ENCODE data around the gene ZNF75A. TPM values are rescaled to one million over a fixed set of nuclear protein-coding genes. Genes with fewer than 3 reads are reported as not detected.

Gene ZNF75A
- 10 to 100 TPM; 19.0 to 28.8 (median 27.3) TPM for total RNA-seq

DNA sequence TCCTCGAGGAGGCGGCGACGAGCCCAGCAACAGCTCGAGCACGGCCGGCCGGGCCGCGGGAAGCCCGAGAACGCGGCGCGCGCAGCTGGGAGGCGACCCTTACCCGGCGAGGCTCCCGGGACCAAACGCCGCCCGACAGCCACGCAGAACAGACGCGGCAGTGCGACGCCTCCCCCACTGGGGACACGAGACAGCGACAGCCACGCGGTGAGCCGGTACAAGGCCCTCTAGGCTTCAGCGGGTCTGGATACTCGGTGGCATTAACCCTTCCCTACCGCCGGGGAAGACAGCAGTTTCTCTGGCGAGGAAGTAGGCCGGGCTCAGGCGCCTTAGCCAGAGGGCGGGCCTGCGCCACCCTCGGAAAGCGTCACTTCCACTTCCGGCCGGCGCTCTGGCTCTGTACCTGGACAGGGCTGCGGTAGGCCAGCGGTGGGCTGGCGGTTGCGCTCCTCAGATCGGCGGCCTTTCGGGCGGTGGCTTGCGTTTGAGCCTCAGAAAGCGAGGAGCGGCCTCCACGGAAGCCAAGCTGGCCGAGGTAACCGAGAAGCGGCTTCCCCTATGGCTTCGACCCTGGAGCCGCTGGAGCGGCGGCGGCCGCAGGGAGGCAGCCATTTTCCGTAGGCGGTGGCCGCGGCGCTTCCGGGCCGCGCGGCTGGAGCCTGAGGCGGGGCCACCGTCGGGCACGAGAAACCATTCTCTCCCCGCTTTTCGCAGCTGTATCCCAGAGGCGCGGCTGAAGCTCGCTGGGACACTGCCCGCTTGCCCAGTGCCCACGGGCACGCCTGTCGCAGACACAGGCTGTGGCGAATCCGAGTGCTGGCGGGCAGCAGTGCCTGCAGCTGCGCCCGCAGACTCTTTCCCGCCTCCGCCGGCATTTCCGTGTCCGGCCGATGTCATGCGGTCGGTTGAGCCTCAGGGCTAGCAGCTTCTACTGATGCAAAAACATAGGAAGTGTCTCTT, at the start of gene ZNF75A, which contains the start of gene TIGD7:
Gene ZNF75A, plus strand, starts transcription at position 389 of the 960 bp plus-strand sequence. CDS start 2,932 bp downstream, outside the sequence.
Gene TIGD7, minus strand, starts transcription at position 322 of the 960 bp plus-strand sequence. CDS start 4,816 bp downstream, outside the sequence.
- TF ChIP-seq CTCF (IDR thresholded peaks at IDR 0.05) (peak in 3 of 4 experiments; percentile 16 to 52 (median 46)), POLR2AphosphoS5 (IDR thresholded peaks at IDR 0.05) (peak; percentile 93), POLR2A (IDR thresholded peaks at IDR 0.05) (peak; percentile 81 to 82), EP300 (IDR thresholded peaks at IDR 0.05) (no peak)
- 2% methylated on average over 9 of the region's 103 CpGs; no CpG with 5 or more reads in 1 of the 2 donors for WGBS, 2 donors (ENCODE audit: low coverage in 1 of 2)
- peak; percentile 99 for ATAC-seq
- no peaks in the 10 kb centered on the region for H3K27me3 ChIP-seq
- H3K4me1 ChIP-seq, result peaks cover 0 to 28% (median 12%) of the 10 kb centered on the region in 3 donors
- H3K9me3 ChIP-seq, result peaks cover 0 to 84% (median 0%) of the 10 kb centered on the region in 3 donors
- H3K27ac ChIP-seq, result peak within 1 kb of the TSS; percentile 79 to 95 (median 93)
- peak within 1 kb of the TSS; percentile 77 to 83 for H3K4me3 ChIP-seq
- peaks cover 3 to 62% of the 10 kb centered on the region in 2 donors for H3K36me3 ChIP-seq

- H3K4me3 ChIP-seq, result peak within 1 kb of the TSS in 1 of 2 donors; percentile 11
These were observed 49.0 kb upstream of the ZNF75A start, which contains the start of gene MEFV for GRCh38 chr16:3256146-3256865. MEFV (minus strand) TSS chr16:3256633; CDS start chr16:3256587, 46 bp downstream.

GRCh38 chr16:3256866-3257465, 48.3 kb upstream of the ZNF75A start:
- no peaks in the 10 kb centered on the region for H3K4me1 ChIP-seq
- no peaks in the 10 kb centered on the region for H3K9me3 ChIP-seq
- peak; percentile 10 for ATAC-seq
- no peak for TF ChIP-seq POLR2A (IDR thresholded peaks at IDR 0.05)
- TF ChIP-seq CTCF (IDR thresholded peaks at IDR 0.05), result no peak
- no peak for TF ChIP-seq EP300 (IDR thresholded peaks at IDR 0.05)
- no peak for TF ChIP-seq POLR2AphosphoS5 (IDR thresholded peaks at IDR 0.05)
- 80% methylated on average over 1 of the region's 9 CpGs; no CpG with 5 or more reads in 1 of the 2 donors for WGBS, 2 donors (ENCODE audit: low coverage in 1 of 2)
- peaks cover 30% of the 10 kb centered on the region for H3K27me3 ChIP-seq
- H3K27ac ChIP-seq, result no peak overlapping the region
- H3K36me3 ChIP-seq, result no peaks in the 10 kb centered on the region
- no peak overlapping the region for H3K4me3 ChIP-seq

More at GRCh38 chr16:3256146-3256865, 49.0 kb upstream of the ZNF75A start, which contains the start of gene MEFV:
- no peak for TF ChIP-seq CTCF (IDR thresholded peaks at IDR 0.05)
- TF ChIP-seq EP300 (IDR thresholded peaks at IDR 0.05), result no peak
- TF ChIP-seq POLR2AphosphoS5 (IDR thresholded peaks at IDR 0.05), result no peak
- no peak for TF ChIP-seq POLR2A (IDR thresholded peaks at IDR 0.05)
- 79% methylated on average over 5 of the region's 14 CpGs; no CpG with 5 or more reads in 1 of the 2 donors for WGBS, 2 donors (ENCODE audit: low coverage in 1 of 2)
- peaks cover 30% of the 10 kb centered on the region for H3K27me3 ChIP-seq
- H3K9me3 ChIP-seq, result no peaks in the 10 kb centered on the region
- no peaks in the 10 kb centered on the region for H3K36me3 ChIP-seq
- no peak within 1 kb of the TSS for H3K27ac ChIP-seq
- ATAC-seq, result peak; percentile 40
- H3K4me1 ChIP-seq, result no peaks in the 10 kb centered on the region

- H3K27me3 ChIP-seq, result peaks cover 21% of the 10 kb centered on the region
- no peak overlapping the region for H3K4me3 ChIP-seq
- TF ChIP-seq POLR2A (IDR thresholded peaks at IDR 0.05) (no peak), CTCF (IDR thresholded peaks at IDR 0.05) (no peak), POLR2AphosphoS5 (IDR thresholded peaks at IDR 0.05) (no peak), EP300 (IDR thresholded peaks at IDR 0.05) (no peak)
- no peak for ATAC-seq
- no peak overlapping the region for H3K27ac ChIP-seq
- H3K9me3 ChIP-seq, result peaks cover 0 to under 1% (median 0%) of the 10 kb centered on the region in 3 donors
- no peaks in the 10 kb centered on the region for H3K36me3 ChIP-seq
- H3K4me1 ChIP-seq, result peaks cover 0 to 13% (median 0%) of the 10 kb centered on the region in 3 donors
- WGBS, 2 donors (ENCODE audit: low coverage in 1 of 2), result 80 to 88% methylated on average over 8 of the region's 8 CpGs
These were observed 45.5 kb upstream of the ZNF75A start for GRCh38 chr16:3259836-3260235.

All from gastroesophageal sphincter (tissue), 4 donors.